Right atrium auricular region (tissue), 2 donors: ENCODE measurements around the gene FOLR2. TPM values are rescaled to one million over a fixed set of nuclear protein-coding genes. Genes with fewer than 3 reads are reported as not detected.
A peak's percentile ranks its signal among the peaks of the same experiment; 100 is the strongest.

Experiments
- DNase-seq: peaks from one replicate; pipeline ENCODE4 v3.0.0-alpha.2; 2019; ENCODE audit warnings: low spot score
- H3K27ac ChIP-seq, 2 donors: fragments of 200-600 bp; sonication (generic); 1 replicate in 1 of 2; 2 replicates in 1 of 2; pipeline ENCODE4 v1.5.1; 2016 to 2019
- H3K27me3 ChIP-seq, 2 donors: fragments of 200-600 bp; sonication (generic); one replicate each; pipeline versions ENCODE4 v1.5.1 to v1.6.0; 2017 to 2019
- H3K36me3 ChIP-seq: fragments of 200-600 bp; sonication (generic); one replicate; pipeline ENCODE4 v1.5.1; 2016
- H3K4me1 ChIP-seq, 2 donors: fragments of 200-600 bp; sonication (generic); one replicate each; pipeline versions ENCODE4 v1.5.1 to v1.6.0; 2017 to 2019
- H3K4me3 ChIP-seq, 2 donors: fragments of 200-600 bp; sonication (generic); 1 replicate in 1 of 2; 2 replicates in 1 of 2; pipeline ENCODE4 v1.5.1; 2017 to 2019; ENCODE audit warnings: mild to moderate bottlenecking in 1 of 2, moderate library complexity in 1 of 2
- H3K9me3 ChIP-seq, 2 donors: fragments of 200-600 bp; sonication (generic); one replicate each; pipeline ENCODE4 v1.5.1; 2019
- total RNA-seq, 2 donors: library from RNA; depleted of rRNA; stranded (reverse); fragments of >200 nt; gene quantifications; one replicate each; pipeline ENCODE4 v1.1.0, GENCODE V29; 2016
- TF ChIP-seq, protein P1 (sequence below), 2 donors: fragments of 200-600 bp; sonication (generic); IDR thresholded peaks; one replicate each; pipeline ENCODE4 v1.5.1; 2019; ENCODE audit warnings: antibody characterized with exemption in 2 of 2

Gene FOLR2
- total RNA-seq, 2 donors from 2014 or later = 10.8 to 32.5 TPM

DNA sequence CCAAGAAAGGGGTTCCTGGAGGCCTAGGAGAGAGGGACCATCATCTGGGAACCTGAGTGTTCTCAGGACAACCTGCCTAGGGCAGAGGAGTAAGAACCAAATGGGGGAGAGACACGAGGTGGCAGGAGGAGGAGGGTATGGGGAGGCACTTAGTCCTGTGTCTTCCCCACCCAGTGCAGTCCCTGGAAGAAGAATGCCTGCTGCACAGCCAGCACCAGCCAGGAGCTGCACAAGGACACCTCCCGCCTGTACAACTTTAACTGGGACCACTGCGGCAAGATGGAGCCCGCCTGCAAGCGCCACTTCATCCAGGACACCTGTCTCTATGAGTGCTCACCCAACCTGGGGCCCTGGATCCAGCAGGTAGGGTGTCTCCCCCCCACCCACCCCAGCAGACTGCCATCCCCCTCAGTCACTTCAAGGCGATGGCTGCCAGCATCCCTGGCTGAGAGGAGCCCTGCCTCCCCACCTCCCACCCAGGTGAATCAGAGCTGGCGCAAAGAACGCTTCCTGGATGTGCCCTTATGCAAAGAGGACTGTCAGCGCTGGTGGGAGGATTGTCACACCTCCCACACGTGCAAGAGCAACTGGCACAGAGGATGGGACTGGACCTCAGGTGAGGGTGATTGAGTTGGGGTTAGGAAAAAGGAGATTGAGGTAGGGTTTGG is 4.2 kb downstream of the FOLR2 start:
- no peaks in the 10 kb centered on the region for H3K9me3 ChIP-seq
- no peak overlapping the region for H3K4me3 ChIP-seq
- DNase-seq = peak; percentile 52
- no peaks in the 10 kb centered on the region for H3K27me3 ChIP-seq
- peaks cover 0 to 20% of the 10 kb centered on the region in 2 donors for H3K4me1 ChIP-seq
- no peak overlapping the region for H3K27ac ChIP-seq
- TF ChIP-seq, protein P1, sequence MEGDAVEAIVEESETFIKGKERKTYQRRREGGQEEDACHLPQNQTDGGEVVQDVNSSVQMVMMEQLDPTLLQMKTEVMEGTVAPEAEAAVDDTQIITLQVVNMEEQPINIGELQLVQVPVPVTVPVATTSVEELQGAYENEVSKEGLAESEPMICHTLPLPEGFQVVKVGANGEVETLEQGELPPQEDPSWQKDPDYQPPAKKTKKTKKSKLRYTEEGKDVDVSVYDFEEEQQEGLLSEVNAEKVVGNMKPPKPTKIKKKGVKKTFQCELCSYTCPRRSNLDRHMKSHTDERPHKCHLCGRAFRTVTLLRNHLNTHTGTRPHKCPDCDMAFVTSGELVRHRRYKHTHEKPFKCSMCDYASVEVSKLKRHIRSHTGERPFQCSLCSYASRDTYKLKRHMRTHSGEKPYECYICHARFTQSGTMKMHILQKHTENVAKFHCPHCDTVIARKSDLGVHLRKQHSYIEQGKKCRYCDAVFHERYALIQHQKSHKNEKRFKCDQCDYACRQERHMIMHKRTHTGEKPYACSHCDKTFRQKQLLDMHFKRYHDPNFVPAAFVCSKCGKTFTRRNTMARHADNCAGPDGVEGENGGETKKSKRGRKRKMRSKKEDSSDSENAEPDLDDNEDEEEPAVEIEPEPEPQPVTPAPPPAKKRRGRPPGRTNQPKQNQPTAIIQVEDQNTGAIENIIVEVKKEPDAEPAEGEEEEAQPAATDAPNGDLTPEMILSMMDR (IDR thresholded peaks at IDR 0.05) = no peak
- H3K36me3 ChIP-seq = no peaks in the 10 kb centered on the region

DNA sequence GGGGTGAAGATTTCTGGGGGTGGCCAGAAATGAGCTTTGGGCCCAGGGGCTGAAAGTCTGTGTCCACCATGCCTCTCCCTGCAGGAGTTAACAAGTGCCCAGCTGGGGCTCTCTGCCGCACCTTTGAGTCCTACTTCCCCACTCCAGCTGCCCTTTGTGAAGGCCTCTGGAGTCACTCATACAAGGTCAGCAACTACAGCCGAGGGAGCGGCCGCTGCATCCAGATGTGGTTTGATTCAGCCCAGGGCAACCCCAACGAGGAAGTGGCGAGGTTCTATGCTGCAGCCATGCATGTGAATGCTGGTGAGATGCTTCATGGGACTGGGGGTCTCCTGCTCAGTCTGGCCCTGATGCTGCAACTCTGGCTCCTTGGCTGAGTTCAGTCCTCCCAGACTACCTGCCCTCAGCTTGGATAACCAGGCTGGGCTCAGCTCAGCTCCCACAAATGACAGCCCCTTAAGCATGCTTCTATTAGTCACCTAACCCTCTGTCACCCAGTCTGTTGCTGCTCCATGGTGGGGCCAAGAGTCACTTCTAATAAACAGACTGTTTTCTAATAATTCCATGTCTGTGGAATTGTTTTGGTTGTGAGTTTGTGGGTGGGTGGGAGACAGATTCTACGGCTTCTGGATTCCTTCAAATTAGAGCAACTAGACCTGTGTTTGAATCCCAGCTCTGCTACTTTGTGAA is 4.9 kb downstream of the FOLR2 start:
- Histone ChIP-seq H3K9me3 (no peaks in the 10 kb centered on the region), H3K27ac (no peak overlapping the region), H3K27me3 (no peaks in the 10 kb centered on the region), H3K4me3 (no peak overlapping the region), H3K4me1 (peaks cover 0 to 27% of the 10 kb centered on the region in 2 donors), H3K36me3 (no peaks in the 10 kb centered on the region)
- peak; percentile 59 for DNase-seq
- TF ChIP-seq, protein P1 (IDR thresholded peaks at IDR 0.05) = no peak

DNA sequence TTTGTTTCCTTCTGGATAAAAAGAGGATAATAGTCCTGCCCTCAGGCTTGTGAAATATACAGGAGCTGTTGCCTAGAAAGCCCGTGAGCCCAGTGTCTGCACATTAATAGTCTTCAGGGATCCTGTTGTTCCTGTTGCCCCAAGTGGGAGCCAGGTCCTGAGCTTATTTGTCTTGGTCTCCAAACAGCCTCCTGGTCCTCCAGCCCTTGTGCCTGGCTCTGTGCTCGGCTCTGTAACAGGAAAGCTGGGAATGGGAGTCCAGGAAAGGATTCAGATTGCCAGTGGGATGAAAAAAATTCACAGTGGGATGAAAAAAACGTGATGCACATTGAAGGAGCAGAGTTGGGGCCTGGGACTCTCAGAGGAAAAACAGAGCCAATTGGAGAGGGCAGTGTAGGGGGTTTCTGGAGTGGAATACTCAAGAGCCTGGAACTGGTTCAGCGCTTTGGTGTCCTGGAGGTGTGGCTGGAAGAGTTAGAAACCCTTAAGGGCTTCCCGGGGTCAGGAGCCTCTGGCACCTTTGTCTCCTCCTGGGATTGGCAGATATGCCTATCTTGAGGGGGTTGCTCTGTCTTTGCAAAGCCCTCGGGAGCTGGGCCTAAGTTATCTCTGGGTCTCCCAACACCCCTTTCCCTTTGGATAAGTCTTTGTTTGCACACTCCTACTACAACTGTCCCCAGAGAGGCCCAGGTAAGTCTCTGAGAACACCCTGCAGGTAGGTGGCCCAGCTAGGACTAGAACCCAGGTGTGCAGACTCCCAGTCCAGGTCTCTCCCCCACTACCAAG is 5.7 kb downstream of the FOLR2 start:
- H3K36me3 ChIP-seq = no peaks in the 10 kb centered on the region
- peaks cover 0 to 29% of the 10 kb centered on the region in 2 donors for H3K4me1 ChIP-seq
- H3K4me3 ChIP-seq = peak overlapping the region; percentile 82 to 88
- TF ChIP-seq, protein P1 (IDR thresholded peaks at IDR 0.05) = no peak
- DNase-seq = peak; percentile 50
- peak overlapping the region; percentile 98 to 100 for H3K27ac ChIP-seq
- H3K27me3 ChIP-seq = no peaks in the 10 kb centered on the region
- H3K9me3 ChIP-seq = no peaks in the 10 kb centered on the region

DNA sequence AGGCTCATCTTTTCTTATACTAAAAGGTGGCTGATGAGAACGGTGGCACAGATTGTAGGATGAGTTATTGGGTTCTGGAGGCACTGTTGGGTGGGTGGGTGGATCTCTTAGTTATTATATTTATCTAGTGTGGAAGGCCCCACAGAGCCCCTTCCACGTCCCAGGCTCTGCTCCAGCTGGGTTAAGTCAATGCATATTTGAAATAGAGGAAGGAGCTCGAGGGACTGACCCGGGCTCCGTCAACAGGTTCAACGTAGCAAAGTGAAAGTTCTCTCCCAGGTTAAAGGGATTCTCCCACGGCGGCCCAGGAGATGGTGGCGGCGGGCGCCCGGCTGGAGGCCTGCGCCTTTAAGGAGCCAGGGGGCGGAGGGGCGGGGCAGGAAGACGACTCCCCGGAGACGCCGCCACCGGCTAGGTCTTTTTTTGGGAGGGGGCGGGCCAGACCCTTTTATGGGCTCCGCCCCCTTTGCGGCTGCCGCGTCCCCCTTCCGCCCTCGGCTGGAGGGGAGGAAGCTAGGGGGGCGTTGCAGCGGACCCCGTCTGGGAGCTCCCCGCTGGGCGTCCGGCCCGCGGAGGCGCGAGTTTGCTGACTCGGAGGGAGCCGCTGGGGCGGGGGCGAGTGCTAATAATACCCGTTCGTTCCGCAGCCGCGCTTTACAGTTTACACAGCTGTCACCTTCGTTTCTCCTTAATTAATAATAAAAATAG is 6.5 kb downstream of the FOLR2 start:
- peak overlapping the region; percentile 98 to 100 for H3K27ac ChIP-seq
- TF ChIP-seq, protein P1 (IDR thresholded peaks at IDR 0.05) = peak; percentile 24 to 59
- H3K4me1 ChIP-seq = peaks cover 0 to 33% of the 10 kb centered on the region in 2 donors
- peak overlapping the region; percentile 82 to 88 for H3K4me3 ChIP-seq
- H3K9me3 ChIP-seq = no peaks in the 10 kb centered on the region
- peaks cover 7% of the 10 kb centered on the region for H3K36me3 ChIP-seq
- peak; percentile 94 for DNase-seq
- H3K27me3 ChIP-seq = no peaks in the 10 kb centered on the region
